GM18502 (cell line): ENCODE measurements around the gene VTA1.
"Not testable (repeated sequence)": the region's sequence is repeated elsewhere in the genome, so short reads cannot be mapped to it uniquely, and the experiment has no call there.

Experiments used
- ATAC-seq: cut with Tn5 transposase; IDR thresholded peaks from one replicate; pipeline ENCODE4 v1.9.1; 2021; ENCODE audit warnings: mild to moderate bottlenecking; ENCODE audit not compliant: unreplicated experiment, poor library complexity

The VTA1 gene

DNA sequence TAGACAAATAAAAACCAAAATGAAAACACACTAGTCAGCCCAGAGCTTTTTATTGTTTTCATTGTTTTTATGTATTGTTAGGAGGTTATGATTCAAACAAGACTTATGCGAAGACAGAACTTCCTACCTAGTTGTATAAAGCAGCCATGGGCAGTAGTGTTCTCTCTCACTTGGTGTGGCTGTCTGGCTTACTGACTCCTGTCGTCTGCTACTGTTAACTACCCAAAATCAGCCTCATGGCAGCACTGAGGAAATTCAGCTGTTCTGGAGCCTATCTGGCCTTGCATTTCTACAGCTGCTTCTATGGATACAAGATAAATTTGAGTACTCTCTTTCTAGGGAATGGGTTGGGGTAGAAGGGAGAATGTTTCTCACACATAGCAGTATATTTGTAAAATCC is 20.4 kb downstream of the VTA1 start:
- ATAC-seq, result no peak

DNA sequence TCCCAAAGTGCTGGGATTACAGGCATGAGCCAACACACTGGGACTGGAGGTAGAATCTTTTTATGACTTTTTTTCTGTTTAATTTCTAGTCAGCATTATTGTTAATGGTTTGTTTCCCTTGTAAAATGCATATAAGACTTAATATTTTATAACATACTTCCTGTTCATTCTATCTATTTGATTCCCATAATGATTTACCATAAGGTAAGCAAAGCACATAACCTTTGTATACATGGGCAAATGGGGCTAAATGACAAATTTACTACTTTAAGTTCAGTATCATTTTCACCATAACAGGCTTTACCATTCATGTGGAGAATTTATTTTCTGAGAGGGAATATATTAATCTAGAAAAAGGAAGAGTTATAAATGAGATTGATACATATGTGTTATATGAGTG is 24.3 kb downstream of the VTA1 start:
- no peak for ATAC-seq

DNA sequence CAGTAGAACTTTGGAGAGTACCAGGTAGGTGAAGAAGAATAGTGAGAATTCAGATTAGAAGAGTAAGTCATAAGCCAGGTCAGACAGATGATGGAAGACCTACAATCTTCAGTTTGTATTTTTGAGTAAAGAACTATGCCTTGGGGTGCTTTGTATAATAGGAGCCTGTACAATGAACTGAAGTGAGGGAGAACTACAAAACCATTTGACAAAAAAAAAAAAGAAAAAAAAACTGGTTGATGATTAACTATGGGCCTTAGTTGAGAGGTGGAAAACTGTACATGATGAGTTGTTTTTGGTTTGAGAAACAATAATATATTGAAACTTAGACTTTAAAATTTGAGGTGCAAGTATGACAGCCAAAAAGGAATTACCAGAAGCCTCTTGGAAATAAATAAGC is 25.7 kb downstream of the VTA1 start:
- ATAC-seq, result no peak

DNA sequence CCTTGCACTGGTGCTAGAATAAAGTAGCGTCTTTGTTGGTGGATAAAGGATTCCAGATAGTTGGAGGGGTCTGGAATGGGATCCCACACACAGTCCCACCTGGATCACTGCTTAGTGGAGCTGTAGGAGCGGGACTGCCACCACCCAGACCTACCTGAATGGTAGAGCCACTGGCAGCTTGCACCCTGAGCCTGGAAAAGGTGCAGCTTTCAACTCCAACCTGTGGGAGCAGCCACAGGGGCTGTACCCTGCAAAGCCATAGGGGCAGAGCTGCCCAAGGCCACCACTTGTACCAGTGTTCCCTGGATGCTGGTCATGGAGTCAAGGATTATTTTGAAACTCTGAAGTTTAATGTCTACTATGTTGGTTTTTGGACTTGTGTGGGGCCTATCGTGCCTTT is 26.9 kb downstream of the VTA1 start:
- no peak for ATAC-seq

DNA sequence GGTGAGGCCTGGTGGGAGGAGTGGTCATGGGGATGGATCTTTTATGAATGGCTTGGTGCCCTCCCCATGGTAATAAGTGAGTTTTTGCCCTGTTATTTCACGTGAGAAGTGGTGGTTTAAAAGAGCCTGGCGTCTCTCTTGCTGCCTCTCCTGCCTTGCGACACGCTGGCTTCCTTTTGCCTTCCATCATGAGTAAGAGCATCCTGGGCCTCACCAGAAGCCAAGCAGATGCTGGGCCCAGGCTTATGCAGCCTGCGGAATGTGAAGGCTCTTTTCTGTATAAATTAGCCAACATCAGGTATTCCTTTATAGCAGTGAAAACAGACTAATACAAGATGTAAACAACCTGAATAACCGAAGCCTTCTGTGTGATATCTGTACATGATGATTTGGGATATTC is 27.6 kb downstream of the VTA1 start:
- ATAC-seq, result no peak

DNA sequence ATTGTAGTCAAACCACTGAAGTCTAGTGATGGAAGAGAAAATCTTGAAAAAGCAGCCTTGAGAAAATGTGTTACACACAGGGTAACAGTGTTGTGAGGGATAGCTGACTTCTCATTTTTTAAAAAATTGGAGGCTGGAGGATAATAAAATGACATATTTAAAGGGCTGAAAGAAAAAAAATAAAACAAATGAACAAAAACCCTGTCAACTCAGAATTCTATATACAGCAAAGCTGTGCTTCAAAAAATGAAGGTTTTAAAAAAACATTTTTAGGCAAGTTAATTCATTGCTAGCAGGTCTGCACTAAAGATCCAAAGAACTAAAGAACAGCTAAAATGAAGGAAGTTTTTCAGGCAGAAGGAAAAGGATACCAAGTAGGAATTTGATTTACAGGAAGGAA is 31.1 kb downstream of the VTA1 start:
- no peak for ATAC-seq

DNA sequence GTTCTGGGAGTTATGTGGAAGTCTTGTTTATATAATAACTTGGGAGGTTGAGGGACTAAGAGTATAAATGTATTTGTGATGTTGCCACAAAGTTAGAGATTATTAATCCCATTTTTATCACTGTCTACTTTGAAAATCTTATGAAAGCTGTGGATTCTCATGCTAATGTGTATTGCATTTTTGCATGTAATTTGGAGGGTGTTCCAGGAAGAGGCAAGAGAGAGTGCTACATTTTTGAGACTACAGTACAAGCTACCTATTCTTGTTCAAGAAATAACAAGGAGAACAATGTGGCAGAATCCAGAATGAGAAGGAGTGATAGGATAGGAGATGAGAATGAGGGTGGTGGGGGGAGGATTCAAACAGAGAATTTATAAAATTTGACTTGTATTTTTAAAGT is 34.9 kb downstream of the VTA1 start:
- no peak for ATAC-seq

DNA sequence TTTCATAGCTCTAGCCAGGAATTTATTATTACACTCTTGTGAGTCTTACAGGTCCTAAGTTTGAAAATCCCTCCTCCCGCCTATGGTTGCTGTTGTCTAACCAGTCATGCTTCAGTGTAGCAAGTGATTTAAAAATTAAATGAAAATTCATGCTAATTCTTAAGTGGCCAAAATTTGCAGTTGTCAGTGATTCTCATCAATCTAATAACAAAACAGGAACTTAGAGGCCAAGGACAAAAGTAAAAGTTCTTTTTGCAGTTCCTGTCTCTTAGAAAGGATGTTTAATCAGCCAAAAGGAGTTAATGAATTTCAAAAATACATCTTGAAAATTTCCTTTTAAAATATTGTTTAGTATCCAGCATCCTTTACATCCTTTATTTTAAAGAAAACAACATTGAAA is 36.3 kb downstream of the VTA1 start:
- ATAC-seq, result no peak

DNA sequence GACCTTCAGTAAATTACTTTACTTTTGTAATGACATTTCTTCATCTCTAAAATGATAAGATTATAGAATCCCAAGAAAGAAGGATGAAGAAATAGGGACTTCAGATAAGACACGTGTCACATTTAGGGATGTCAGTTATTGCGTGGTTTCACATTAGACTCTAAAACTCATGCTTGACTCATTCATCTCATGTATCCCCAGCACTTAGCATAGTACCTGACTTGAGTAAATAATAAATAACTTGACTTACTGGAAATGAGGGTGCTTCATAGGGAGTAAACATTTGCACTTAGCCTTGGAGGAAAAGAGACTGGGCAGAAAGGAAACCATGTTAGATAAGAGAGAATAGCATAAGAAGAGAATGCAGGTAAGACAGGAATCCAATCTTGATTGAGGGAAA is 37.2 kb downstream of the VTA1 start:
- no peak for ATAC-seq

DNA sequence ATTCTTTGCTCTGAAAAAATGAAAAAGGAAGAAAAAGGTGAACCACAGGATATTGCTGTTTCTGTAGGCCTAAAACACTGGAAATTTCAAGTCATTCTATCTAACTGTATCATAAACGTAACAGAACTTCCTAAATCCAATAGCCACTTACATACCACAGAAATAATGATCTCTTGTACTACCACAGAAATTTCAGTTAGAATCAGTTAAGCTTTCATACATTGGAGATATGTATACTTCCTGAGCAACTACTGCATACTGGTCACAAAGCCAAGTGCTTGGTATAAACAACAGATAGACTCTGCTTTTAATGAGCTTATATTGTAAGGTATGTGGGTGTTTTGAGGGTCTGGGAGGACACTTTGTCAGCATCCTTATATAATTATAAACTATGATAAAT is 38.6 kb downstream of the VTA1 start:
- no peak for ATAC-seq

DNA sequence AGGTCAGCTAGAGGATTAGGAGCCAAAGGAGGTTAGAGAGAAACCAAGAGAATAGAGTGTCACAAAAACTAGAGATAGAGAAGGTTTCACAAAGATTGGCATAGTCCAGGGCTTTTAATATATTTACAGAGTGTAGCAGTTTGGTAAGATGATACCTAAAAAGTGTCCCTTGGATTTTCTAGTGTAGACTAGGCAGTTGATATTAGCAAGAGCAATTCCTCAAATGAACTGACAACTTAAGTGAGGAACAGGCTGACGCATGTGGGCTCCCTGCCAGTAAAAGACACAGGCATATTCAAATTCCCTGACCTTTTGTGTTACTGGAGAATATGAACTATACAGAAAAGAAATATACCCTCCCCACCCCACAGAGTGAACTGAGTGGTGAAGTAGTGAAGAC is 40.1 kb downstream of the VTA1 start:
- ATAC-seq, result no peak

DNA sequence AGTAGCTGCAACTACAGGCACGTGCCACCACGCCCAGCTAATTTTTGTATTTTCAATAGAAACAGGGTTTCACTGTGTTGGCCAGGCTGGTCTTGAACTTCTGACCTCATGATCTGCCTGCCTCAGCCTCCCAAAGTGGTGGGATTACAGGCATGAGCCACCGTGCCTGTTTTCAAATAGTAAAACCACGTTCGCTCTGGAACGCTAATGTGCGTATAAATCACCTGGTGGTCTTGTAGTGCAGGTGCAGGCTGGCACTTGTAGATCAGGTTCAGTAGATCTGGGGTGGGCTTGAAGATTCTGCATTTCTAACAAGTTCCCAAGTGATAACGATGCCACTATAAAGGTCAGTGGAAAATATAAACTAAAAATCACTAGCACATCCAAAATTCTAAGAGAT is 41.3 kb downstream of the VTA1 start:
- not testable (repeated sequence) for ATAC-seq

DNA sequence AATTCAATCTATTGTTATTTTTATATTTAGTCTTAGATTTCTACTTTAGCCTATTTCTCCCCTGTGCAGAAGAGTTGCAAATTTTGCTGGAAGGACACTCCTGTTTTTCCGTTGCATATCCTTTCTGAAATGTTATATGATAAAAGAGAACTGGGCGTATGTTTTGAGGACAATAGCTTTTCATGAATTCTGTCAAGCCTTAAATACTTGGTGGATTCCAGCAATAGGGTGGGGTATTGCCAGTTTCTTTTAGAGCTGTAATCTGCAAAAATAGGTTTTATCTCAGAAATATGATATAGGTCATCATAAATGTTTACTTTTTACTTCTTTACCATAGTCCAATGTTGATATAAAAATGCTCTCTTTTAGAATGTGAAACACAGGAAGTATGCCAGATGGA is 42.0 kb downstream of the VTA1 start:
- ATAC-seq, result no peak

DNA sequence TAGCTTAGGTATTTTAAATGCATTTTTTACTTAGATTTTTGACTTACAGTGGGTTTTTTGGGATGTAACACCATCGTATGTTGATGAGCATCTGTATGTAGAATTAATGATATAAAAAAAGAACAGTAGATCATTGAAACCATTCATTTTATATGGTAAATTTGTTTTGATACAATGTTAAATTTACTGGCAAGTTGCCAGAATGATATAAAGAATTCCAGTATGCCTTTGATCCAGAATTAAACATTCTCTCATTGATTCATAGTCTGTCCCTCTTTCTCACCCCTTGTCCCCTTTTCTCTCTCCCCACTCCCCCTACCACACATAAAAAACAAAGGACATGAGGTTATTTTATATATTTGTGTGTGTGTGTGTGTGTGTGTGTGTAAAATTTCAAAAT is 45.3 kb downstream of the VTA1 start:
- ATAC-seq, result no peak

DNA sequence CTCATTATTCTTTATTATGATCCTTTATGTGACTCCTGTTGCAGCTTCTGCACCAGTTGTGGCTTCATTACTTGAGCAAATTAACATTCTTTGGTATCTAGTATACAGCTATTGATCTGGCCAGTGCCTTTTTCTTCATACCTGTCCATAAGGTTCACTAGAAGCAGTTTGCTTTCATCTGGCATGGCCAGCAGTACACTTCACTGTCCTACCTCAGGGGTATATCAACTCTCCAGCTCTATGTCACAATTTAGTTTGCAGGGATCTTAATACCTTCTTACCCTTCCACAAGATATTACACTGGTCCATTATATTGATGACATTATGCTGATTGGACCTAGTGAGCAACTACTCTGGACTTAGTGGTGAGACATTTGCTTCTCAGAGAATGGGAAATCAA is 46.6 kb downstream of the VTA1 start:
- no peak for ATAC-seq

DNA sequence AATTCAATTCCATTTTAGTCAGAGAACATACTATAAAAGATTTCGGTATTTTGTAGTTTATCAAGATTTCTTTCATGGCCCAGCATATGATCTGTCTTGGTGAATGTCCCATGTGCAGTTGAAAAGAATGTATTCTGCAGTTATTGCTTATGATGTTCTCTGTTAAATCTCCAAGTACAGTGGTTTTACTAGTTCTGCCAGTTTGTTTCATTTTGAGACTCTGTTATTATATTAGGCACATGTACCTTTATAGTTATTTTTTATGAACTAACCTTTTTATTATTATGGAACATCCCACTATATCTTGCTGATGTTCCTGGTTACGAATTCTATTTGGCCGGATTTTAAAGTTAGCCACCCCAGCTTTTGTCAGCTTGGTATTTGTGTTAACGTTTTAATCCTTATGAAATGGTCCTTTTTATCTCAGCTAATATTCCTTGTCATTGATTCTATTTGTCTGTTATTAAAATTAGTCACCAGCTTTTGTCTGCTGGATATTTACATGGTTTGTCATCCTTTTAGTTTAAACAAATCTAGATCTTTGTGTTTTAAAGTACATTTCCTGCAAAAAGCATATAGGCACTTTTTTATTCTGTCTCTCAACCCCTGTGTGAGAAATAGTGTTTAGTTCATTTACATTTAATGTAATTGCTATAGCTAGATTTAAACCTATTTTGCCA is 48.9 kb downstream of the VTA1 start:
- no peak for ATAC-seq

DNA sequence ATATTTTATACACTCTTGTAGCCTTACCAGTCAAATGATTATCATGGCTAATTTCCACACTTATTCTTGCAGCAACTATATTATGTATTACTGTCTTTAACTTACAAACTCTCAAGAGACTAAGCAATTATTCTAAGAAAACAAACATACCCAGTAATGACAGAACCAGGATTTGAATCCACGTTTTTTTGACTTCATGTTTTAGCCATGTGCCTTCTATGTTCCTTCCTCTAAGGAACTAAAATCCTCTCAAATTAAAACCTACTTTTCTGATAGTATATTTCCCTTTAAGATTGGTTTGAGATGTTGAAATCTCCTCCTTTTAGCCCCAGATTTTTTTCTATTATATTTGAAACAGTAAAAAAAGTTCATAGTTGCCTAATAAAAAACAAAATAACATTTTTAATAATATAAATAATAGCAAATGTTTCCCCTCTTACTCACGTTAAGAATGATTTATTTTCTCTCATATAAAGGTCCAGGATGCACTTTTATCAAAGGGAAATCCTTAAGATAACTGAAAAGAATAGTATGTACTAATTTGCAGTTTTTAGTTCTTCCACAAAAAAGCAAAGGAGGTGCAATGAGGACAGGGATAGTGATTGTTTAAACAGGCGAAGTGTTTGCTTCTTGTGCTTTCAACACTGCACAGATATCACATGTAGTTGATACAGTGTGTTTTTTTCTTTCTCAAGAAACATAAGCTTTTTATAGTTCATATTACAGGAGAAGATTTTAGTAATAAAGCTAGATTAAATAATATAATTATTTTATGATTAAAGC is 54.0 kb downstream of the VTA1 start:
- no peak for ATAC-seq

DNA sequence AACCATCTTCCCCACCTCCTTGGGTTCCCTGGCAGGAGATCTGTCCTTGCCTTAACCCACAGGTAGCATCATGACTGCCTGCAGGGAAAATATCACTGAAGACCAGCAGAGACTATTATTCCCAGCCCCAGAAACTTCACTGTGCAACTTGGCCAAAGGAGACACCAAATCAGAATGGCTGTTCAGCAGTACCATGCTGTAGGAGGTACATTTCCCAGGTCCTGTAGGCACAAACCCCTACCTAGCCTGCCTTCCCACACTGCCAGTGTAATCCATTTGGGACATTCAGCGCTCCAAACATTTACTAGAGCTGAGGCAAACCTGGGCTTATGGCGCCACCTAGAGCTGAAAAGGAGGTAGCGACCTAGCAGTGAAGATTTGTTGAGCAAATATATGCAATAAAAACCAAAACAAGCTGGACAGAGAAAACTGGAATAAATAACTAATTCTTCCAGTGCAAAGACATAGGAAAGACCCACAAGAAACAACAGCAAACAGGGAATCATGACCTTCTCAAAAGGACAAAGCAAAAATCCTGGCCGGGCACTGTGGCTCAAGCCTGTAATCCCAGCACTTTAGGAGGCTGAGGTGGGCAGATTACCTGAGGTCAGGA is 60.3 kb downstream of the VTA1 start:
- ATAC-seq, result peak; percentile 85

DNA sequence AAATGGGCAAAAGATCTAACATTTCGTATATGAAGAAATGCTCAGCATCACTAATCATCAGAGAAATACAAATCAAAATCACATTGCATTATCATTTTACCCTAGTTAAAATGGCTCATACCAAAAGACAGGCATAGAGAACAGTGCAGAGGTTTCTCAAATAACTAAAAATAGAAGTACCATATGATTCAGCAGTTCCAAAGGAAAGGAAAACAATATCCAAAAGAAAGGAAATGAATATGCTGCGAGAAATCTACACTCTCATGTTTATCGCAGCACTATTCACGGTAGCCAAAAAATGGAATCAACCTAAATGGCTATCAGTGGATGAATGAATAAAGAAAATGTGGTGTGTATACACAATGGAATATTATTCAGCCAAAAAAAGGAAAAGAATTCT is 63.5 kb downstream of the VTA1 start:
- ATAC-seq, result no peak

DNA sequence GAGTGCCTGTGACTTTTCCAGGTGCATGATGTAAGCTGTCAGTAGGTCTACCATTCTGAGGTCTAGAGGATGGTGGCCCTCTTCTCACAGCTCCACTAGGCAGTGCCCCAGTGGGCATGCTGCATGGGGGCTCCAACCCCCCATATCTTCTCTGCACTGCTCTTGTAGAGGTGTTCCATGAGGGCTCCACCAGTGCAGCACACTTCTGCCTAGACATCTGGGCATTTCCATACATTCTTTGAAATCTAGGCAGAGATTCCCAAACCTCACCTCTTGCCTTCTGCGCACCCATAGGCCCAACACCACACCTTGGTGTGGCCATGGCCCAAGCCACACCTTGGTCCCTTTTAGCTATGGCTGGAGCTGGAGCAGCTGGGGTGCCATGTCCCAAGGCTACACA is 66.3 kb downstream of the VTA1 start:
- ATAC-seq, result no peak

DNA sequence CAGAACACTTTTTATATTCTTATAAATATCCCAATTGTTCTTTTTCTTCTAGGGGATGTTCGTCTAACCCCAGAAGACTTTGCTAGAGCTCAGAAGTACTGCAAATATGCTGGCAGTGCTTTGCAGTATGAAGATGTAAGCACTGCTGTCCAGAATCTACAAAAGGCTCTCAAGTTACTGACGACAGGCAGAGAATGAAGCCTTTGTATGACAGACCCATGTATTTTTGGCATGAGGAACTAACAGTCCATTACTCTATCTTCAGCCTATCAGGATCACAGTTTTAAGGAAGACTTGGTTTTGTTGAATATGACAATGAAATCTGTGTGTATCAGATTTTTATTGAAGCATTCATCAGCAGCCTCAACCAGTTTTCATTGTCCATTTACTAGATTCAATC is 71.4 kb downstream of the VTA1 start:
- ATAC-seq, result no peak

DNA sequence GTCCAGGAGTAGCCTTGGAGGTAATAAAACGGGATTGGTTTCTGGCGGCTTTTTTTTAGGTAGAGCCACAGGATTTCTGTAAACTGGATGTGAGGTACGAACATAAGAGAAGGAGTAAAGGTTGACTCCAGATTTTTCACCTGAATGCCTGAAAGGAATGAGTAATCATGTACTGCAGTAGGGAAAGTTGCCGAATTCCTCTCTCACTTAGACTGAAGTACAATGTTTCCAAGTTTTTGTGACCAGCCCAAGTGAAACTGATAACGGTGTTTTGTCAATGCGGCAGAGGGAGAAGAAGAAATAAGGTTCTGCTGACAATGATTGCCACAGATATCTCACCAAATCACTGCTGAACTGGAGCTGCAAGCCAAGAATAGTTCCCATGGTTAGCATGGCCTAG is 75.0 kb downstream of the VTA1 start:
- ATAC-seq, result no peak
